Stimulated activated CD4-positive, alpha-beta T cell treated with anti-CD3 and anti-CD28 coated beads, Interleukin-2, amount 100 ng/mL, for 48 hours (primary cell): ENCODE results near the gene ASIP.

Experiments
- DNase-seq, 2 donors: peaks; one replicate each; pipeline ENCODE4 v3.0.0-alpha.2; 2020

Gene ASIP

GRCh38 chr20:34312544-34313217 lies 71.5 kb downstream of the ASIP start:
- DNase-seq = peak; percentile 83 to 86

- DNase-seq = no peak
Observed at GRCh38 chr20:34315236-34315635, 74.0 kb downstream of the ASIP start.

GRCh38 chr20:34316196-34316814 lies 75.1 kb downstream of the ASIP start:
- DNase-seq = no peak
